ENCODE measurements around the gene LNX1. TPM values are rescaled to one million over a fixed set of nuclear protein-coding genes. Genes with fewer than 3 reads are reported as not detected.

Gene LNX1
- total RNA-seq, 1 donor from 2014 or later: not detected

GRCh38 chr4:53510321-53510720 is 81.0 kb downstream of the LNX1 start:
- Mint-ChIP-seq H3K4me3 (no peak overlapping the region), H3K27me3 (peaks cover 5% of the 10 kb centered on the region), H3K9me3 (no peaks in the 10 kb centered on the region), H3K4me1 (no peaks in the 10 kb centered on the region), H3K27ac (no peak overlapping the region), H3K36me3 (ENCODE audit: low read depth) (no peaks in the 10 kb centered on the region)
- ATAC-seq (ENCODE audit: low read depth): no peak
- intact Hi-C loops (cut with micrococcal nuclease): no loop called here
- no peak for DNase-seq
- ChIA-PET POLR2A (no interaction called here), CTCF (no interaction called here)
- no peak for TF ChIP-seq CTCF (IDR thresholded peaks at IDR 0.05)

- Mint-ChIP-seq H3K9me3 (no peaks in the 10 kb centered on the region), H3K27me3 (peaks cover 3% of the 10 kb centered on the region), H3K4me3 (no peak overlapping the region), H3K27ac (no peak overlapping the region), H3K4me1 (no peaks in the 10 kb centered on the region), H3K36me3 (ENCODE audit: low read depth) (no peaks in the 10 kb centered on the region)
- no peak for TF ChIP-seq CTCF (IDR thresholded peaks at IDR 0.05)
- intact Hi-C loops (cut with micrococcal nuclease): no loop called here
- ChIA-PET CTCF (no interaction called here), POLR2A (no interaction called here)
- DNase-seq (no peak), ATAC-seq (ENCODE audit: low read depth) (no peak)
Measured at GRCh38 chr4:53508446-53508845, 82.8 kb downstream of the LNX1 start.

GRCh38 chr4:53507671-53508286 is 83.5 kb downstream of the LNX1 start:
- no peak overlapping the region for H3K4me3 Mint-ChIP-seq
- no peaks in the 10 kb centered on the region for H3K9me3 Mint-ChIP-seq
- H3K4me1 Mint-ChIP-seq: no peaks in the 10 kb centered on the region
- no peak for TF ChIP-seq CTCF (IDR thresholded peaks at IDR 0.05)
- ChIA-PET POLR2A (no interaction called here), CTCF (no interaction called here)
- H3K36me3 Mint-ChIP-seq (ENCODE audit: low read depth): no peaks in the 10 kb centered on the region
- peaks cover 3% of the 10 kb centered on the region for H3K27me3 Mint-ChIP-seq
- DNase-seq (no peak), ATAC-seq (ENCODE audit: low read depth) (no peak)
- H3K27ac Mint-ChIP-seq: no peak overlapping the region
- intact Hi-C loops (cut with micrococcal nuclease): no loop called here

GRCh38 chr4:53507058-53507457 is 84.2 kb downstream of the LNX1 start:
- ChIA-PET POLR2A (no interaction called here), CTCF (no interaction called here)
- Mint-ChIP-seq H3K4me1 (no peaks in the 10 kb centered on the region), H3K36me3 (ENCODE audit: low read depth) (no peaks in the 10 kb centered on the region), H3K27ac (no peak overlapping the region), H3K27me3 (peaks cover 3% of the 10 kb centered on the region), H3K4me3 (no peak overlapping the region), H3K9me3 (no peaks in the 10 kb centered on the region)
- ATAC-seq (ENCODE audit: low read depth) (no peak), DNase-seq (no peak)
- intact Hi-C loops (cut with micrococcal nuclease): no loop called here
- no peak for TF ChIP-seq CTCF (IDR thresholded peaks at IDR 0.05)

GRCh38 chr4:53505947-53506346 is 85.3 kb downstream of the LNX1 start:
- no peak overlapping the region for H3K4me3 Mint-ChIP-seq
- H3K36me3 Mint-ChIP-seq (ENCODE audit: low read depth): no peaks in the 10 kb centered on the region
- no peak for DNase-seq
- H3K27ac Mint-ChIP-seq: no peak overlapping the region
- TF ChIP-seq CTCF (IDR thresholded peaks at IDR 0.05): no peak
- peaks cover 3% of the 10 kb centered on the region for H3K27me3 Mint-ChIP-seq
- POLR2A ChIA-PET: no interaction called here
- no peaks in the 10 kb centered on the region for H3K9me3 Mint-ChIP-seq
- H3K4me1 Mint-ChIP-seq: no peaks in the 10 kb centered on the region
- intact Hi-C loops (cut with micrococcal nuclease): no loop called here
- ATAC-seq (ENCODE audit: low read depth): no peak
- CTCF ChIA-PET: interaction anchor here (0.9 kb wide), 1 partner anchor 424 kb away, joined by 3 read pairs; no protein-coding TSS in a partner anchor
